HEK293 (cell line): ENCODE data around the gene AGK.

Experiments used
- CTCF ChIA-PET: fragments of 350-600 bp; formaldehyde crosslinking; extraction: SDS; loops from one replicate; lab custom pipeline; 2021; ENCODE audit warnings: antibody characterized with exemption; lab: Yijun Ruan, JAX
- POLR2A ChIA-PET: fragments of 300-600 bp; formaldehyde crosslinking; extraction: SDS; loops from one replicate; lab custom pipeline; 2020; ENCODE audit warnings: antibody characterized with exemption, inconsistent platforms; lab: Yijun Ruan, JAX
- H3K27ac ChIP-seq: fragments of 200-500 bp; sonication (Bioruptor generic); 2 replicates; pipeline ENCODE4 v1.5.1; 2014; ENCODE audit warnings: low read depth, low read length, control low read depth, inconsistent platforms; ENCODE audit errors: extremely low read depth
- H3K36me3 ChIP-seq, 2 experiments: fragments of 200-500 bp in 1 of 2; sonication (Bioruptor generic) in 1 of 2; 1 replicate in 1 of 2; 2 replicates in 1 of 2; pipeline ENCODE4 v1.5.1; 2014 to 2017; ENCODE audit warnings: inconsistent platforms in 2 of 2, low read length in 2 of 2; ENCODE audit not compliant: control insufficient read depth in 2 of 2, insufficient read depth in 1 of 2
- H3K4me1 ChIP-seq: fragments of 200-500 bp; sonication (Bioruptor generic); 2 replicates; pipeline ENCODE4 v1.5.1; 2014; ENCODE audit warnings: mild to moderate bottlenecking, low read length, inconsistent platforms; ENCODE audit not compliant: control insufficient read depth, insufficient read depth
- H3K4me3 ChIP-seq: 2 replicates; pipeline ENCODE4 v1.5.1; 2011; ENCODE audit warnings: low read depth, mild to moderate bottlenecking, control low read depth, low read length, moderate library complexity
- H3K9me3 ChIP-seq: fragments of 200-500 bp; sonication (Bioruptor generic); 2 replicates; pipeline ENCODE4 v1.5.1; 2014; ENCODE audit warnings: low read depth, low read length, inconsistent platforms; ENCODE audit not compliant: control insufficient read depth, insufficient read depth
- GLIS1 ChIP-seq: fragments of 450-650 bp; formaldehyde crosslinking; IDR thresholded peaks from 2 replicates; pipeline ENCODE4 v1.5.1; 2016; ENCODE audit warnings: missing biosample characterization, missing genetic modification characterization
- HOXC10 ChIP-seq: sonication (generic); formaldehyde crosslinking; IDR thresholded peaks from 2 replicates; pipeline ENCODE4 v1.8.1; 2023; ENCODE audit warnings: mild to moderate bottlenecking, missing genetic modification reagents
- KLF8 ChIP-seq: fragments of 450-650 bp; formaldehyde crosslinking; IDR thresholded peaks from 2 replicates; pipeline ENCODE4 v1.5.1; 2016; ENCODE audit warnings: missing biosample characterization, missing genetic modification characterization
- OSR2 ChIP-seq: fragments of 450-650 bp; formaldehyde crosslinking; IDR thresholded peaks from 2 replicates; pipeline ENCODE4 v1.5.1; 2016; ENCODE audit warnings: missing biosample characterization, missing genetic modification characterization
- WT1 ChIP-seq: fragments of 450-650 bp; formaldehyde crosslinking; IDR thresholded peaks from 2 replicates; pipeline ENCODE4 v1.5.1; 2016; ENCODE audit warnings: missing biosample characterization, missing genetic modification characterization
- ZBTB26 ChIP-seq: fragments of 450-650 bp; formaldehyde crosslinking; optimal IDR thresholded peaks from 2 replicates; pipeline ENCODE3; 2016; ENCODE audit warnings: missing biosample characterization, mild to moderate bottlenecking, missing genetic modification characterization
- ZBTB8A ChIP-seq: fragments of 450-650 bp; formaldehyde crosslinking; IDR thresholded peaks from 2 replicates; pipeline ENCODE4 v1.5.1; 2016; ENCODE audit warnings: missing biosample characterization, missing genetic modification characterization
- ZNF121 ChIP-seq: fragments of 450-650 bp; formaldehyde crosslinking; IDR thresholded peaks from 2 replicates; pipeline ENCODE4 v1.5.1; 2016; ENCODE audit warnings: missing biosample characterization, missing genetic modification characterization
- ZNF184 ChIP-seq: fragments of 450-650 bp; IDR thresholded peaks from 2 replicates; pipeline ENCODE4 v1.5.1; 2018; ENCODE audit warnings: missing biosample characterization, mild to moderate bottlenecking, missing genetic modification characterization
- ZNF274 ChIP-seq, 2 experiments: fragments of 200-500 bp in 1 of 2; fragments of 450-650 bp in 1 of 2; sonication (Bioruptor generic) in 1 of 2; formaldehyde crosslinking in 1 of 2; IDR thresholded peaks; 2 replicates each; pipeline versions ENCODE4 v1.5.1 to v1.6.1; 2014 to 2016; ENCODE audit warnings: borderline replicate concordance in 1 of 2, inconsistent platforms in 1 of 2, low read length in 1 of 2, missing biosample characterization in 1 of 2, missing genetic modification characterization in 1 of 2
- ZNF341 ChIP-seq: fragments of 450-650 bp; formaldehyde crosslinking; IDR thresholded peaks from 2 replicates; pipeline ENCODE4; 2016; ENCODE audit warnings: low read depth, missing biosample characterization, missing genetic modification characterization
- ZNF544 ChIP-seq: fragments of 450-650 bp; formaldehyde crosslinking; IDR thresholded peaks from 2 replicates; pipeline ENCODE4 v1.5.0; 2017; ENCODE audit warnings: missing biosample characterization, missing genetic modification characterization
- ZNF548 ChIP-seq: fragments of 450-650 bp; formaldehyde crosslinking; IDR thresholded peaks from 2 replicates; pipeline ENCODE4 v1.5.1; 2016; ENCODE audit warnings: missing biosample characterization, missing genetic modification characterization
- ZNF596 ChIP-seq: fragments of 450-650 bp; IDR thresholded peaks from 2 replicates; pipeline ENCODE4 v1.5.0; 2018; ENCODE audit warnings: missing biosample characterization, mild to moderate bottlenecking, missing genetic modification characterization, moderate library complexity
- ZNF621 ChIP-seq: fragments of 450-650 bp; formaldehyde crosslinking; IDR thresholded peaks from 2 replicates; pipeline ENCODE4 v1.5.1; 2017; ENCODE audit warnings: missing biosample characterization, missing genetic modification characterization
- ZNF664 ChIP-seq: fragments of 450-650 bp; formaldehyde crosslinking; IDR thresholded peaks from 2 replicates; pipeline ENCODE4 v1.5.1; 2016; ENCODE audit warnings: missing biosample characterization, missing genetic modification characterization
- ZNF707 ChIP-seq: fragments of 450-650 bp; formaldehyde crosslinking; IDR thresholded peaks from 2 replicates; pipeline ENCODE4 v1.5.1; 2016; ENCODE audit warnings: missing biosample characterization, missing genetic modification characterization
- ZNF792 ChIP-seq: fragments of 450-650 bp; formaldehyde crosslinking; IDR thresholded peaks from 2 replicates; pipeline ENCODE4 v1.5.1; 2016; ENCODE audit warnings: missing biosample characterization, missing genetic modification characterization
- ZNF843 ChIP-seq: fragments of 450-650 bp; formaldehyde crosslinking; IDR thresholded peaks from 2 replicates; pipeline ENCODE4 v1.5.1; 2016; ENCODE audit warnings: missing biosample characterization, missing genetic modification characterization
- TF ChIP-seq, protein P1 (sequence below): fragments of 450-650 bp; formaldehyde crosslinking; IDR thresholded peaks from 2 replicates; pipeline ENCODE4 v1.5.1; 2016; ENCODE audit warnings: missing biosample characterization, missing genetic modification characterization
- TF ChIP-seq, protein P2 (sequence below): fragments of 450-650 bp; formaldehyde crosslinking; IDR thresholded peaks from 2 replicates; pipeline ENCODE4 v1.5.1; 2016; ENCODE audit warnings: missing biosample characterization, missing genetic modification characterization, borderline replicate concordance
- TF ChIP-seq, protein P3 (sequence below): fragments of 450-650 bp; formaldehyde crosslinking; IDR thresholded peaks from 2 replicates; pipeline ENCODE4 v1.5.1; 2016; ENCODE audit warnings: missing biosample characterization, missing genetic modification characterization
- TF ChIP-seq, protein P4 (sequence below): fragments of 450-650 bp; formaldehyde crosslinking; IDR thresholded peaks from 2 replicates; pipeline ENCODE4 v1.5.1; 2017; ENCODE audit warnings: missing biosample characterization, missing genetic modification characterization

AGK gene

DNA sequence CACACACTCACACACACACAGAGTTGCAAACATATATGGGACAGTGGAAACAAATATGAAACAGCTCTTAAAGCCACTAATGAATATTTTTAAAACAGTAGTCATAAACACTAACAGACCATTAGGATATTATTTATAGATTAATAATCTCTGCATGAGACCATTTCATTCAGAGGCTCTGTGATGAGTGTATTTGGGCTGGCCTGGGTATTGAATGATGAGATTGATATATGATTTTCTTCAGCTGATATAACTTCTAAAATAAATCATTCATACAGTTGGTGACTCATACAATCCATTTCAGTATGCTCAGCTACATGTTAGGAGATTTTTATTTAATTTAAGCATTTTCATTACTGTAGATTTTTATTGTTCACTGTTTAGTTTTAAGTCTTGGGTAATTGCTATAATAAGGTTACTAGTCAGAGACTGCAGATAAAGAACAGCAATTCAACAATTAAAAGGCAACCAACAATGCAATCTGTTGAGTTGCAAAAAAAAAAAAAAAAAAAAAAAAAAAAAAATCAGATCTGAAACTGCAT lies 25.2 kb upstream of the AGK start (continued):
- TF ChIP-seq, protein P1, sequence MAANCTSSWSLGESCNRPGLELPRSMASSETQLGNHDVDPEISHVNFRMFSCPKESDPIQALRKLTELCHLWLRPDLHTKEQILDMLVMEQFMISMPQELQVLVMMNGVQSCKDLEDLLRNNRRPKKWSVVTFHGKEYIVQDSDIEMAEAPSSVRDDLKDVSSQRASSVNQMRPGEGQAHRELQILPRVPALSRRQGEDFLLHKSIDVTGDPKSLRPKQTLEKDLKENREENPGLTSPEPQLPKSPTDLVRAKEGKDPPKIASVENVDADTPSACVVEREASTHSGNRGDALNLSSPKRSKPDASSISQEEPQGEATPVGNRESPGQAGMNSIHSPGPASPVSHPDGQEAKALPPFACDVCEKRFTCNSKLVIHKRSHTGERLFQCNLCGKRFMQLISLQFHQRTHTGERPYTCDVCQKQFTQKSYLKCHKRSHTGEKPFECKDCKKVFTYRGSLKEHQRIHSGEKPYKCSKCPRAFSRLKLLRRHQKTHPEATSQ (tag by site-specific recombination): no peak
- no peak for TF ChIP-seq HOXC10 (CRISPR knock-in tag)
- TF ChIP-seq ZNF707 (tag by site-specific recombination): no peak
- no peak for TF ChIP-seq ZNF596 (tag by site-specific recombination)
- TF ChIP-seq ZNF664 (tag by site-specific recombination): no peak
- TF ChIP-seq ZNF544 (tag by site-specific recombination): no peak

DNA sequence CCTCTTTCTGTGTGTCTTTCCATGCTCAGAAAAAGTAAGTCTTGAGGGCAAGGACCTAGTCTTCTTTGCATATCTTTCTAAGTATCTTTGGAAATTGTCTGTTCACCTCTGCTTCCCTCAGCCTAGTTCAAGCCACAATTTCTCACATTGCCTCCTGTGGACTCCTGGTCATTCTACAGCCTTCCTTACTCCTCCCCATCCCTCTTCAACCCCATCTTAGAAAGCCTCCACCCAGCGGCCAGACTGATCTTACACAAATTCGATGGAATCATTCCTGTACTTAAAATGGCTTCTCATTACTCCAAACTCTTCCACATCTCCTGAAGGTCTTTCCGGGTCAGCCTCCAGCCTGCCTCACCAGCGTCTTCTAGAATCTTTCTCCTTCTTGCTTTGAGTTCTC lies 24.1 kb upstream of the AGK start:
- ChIA-PET CTCF (no interaction called here), POLR2A (interaction anchor here (0.7 kb wide), 1 partner anchor 46 kb away, joined by 3 read pairs; no protein-coding TSS in a partner anchor)
- H3K9me3 ChIP-seq: no peaks in the 10 kb centered on the region
- no peak overlapping the region for H3K27ac ChIP-seq
- no peak overlapping the region for H3K4me3 ChIP-seq
- no peaks in the 10 kb centered on the region for H3K4me1 ChIP-seq
- H3K36me3 ChIP-seq: no peaks in the 10 kb centered on the region
- TF ChIP-seq ZNF184 (no peak), ZNF843 (tag by site-specific recombination) (no peak), ZBTB8A (no peak), GLIS1 (tag by site-specific recombination) (no peak), ZNF621 (tag by site-specific recombination) (no peak), ZBTB26 (tag by site-specific recombination) (no peak), ZNF792 (tag by site-specific recombination) (no peak), ZNF274 (IDR thresholded peaks at IDR 0.05; ENCODE audit: low read length) (no peak), ZNF274 (tag by site-specific recombination; IDR thresholded peaks at IDR 0.05; ENCODE audit: borderline replicate concordance) (no peak), ZNF341 (tag by site-specific recombination) (no peak), ZNF548 (tag by site-specific recombination) (no peak), WT1 (tag by site-specific recombination) (no peak), OSR2 (tag by site-specific recombination) (no peak), KLF8 (tag by site-specific recombination) (no peak), ZNF121 (tag by site-specific recombination) (no peak)
- TF ChIP-seq, protein P2, sequence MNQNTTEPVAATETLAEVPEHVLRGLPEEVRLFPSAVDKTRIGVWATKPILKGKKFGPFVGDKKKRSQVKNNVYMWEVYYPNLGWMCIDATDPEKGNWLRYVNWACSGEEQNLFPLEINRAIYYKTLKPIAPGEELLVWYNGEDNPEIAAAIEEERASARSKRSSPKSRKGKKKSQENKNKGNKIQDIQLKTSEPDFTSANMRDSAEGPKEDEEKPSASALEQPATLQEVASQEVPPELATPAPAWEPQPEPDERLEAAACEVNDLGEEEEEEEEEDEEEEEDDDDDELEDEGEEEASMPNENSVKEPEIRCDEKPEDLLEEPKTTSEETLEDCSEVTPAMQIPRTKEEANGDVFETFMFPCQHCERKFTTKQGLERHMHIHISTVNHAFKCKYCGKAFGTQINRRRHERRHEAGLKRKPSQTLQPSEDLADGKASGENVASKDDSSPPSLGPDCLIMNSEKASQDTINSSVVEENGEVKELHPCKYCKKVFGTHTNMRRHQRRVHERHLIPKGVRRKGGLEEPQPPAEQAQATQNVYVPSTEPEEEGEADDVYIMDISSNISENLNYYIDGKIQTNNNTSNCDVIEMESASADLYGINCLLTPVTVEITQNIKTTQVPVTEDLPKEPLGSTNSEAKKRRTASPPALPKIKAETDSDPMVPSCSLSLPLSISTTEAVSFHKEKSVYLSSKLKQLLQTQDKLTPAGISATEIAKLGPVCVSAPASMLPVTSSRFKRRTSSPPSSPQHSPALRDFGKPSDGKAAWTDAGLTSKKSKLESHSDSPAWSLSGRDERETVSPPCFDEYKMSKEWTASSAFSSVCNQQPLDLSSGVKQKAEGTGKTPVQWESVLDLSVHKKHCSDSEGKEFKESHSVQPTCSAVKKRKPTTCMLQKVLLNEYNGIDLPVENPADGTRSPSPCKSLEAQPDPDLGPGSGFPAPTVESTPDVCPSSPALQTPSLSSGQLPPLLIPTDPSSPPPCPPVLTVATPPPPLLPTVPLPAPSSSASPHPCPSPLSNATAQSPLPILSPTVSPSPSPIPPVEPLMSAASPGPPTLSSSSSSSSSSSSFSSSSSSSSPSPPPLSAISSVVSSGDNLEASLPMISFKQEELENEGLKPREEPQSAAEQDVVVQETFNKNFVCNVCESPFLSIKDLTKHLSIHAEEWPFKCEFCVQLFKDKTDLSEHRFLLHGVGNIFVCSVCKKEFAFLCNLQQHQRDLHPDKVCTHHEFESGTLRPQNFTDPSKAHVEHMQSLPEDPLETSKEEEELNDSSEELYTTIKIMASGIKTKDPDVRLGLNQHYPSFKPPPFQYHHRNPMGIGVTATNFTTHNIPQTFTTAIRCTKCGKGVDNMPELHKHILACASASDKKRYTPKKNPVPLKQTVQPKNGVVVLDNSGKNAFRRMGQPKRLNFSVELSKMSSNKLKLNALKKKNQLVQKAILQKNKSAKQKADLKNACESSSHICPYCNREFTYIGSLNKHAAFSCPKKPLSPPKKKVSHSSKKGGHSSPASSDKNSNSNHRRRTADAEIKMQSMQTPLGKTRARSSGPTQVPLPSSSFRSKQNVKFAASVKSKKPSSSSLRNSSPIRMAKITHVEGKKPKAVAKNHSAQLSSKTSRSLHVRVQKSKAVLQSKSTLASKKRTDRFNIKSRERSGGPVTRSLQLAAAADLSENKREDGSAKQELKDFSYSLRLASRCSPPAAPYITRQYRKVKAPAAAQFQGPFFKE: no peak
- TF ChIP-seq, protein P3, sequence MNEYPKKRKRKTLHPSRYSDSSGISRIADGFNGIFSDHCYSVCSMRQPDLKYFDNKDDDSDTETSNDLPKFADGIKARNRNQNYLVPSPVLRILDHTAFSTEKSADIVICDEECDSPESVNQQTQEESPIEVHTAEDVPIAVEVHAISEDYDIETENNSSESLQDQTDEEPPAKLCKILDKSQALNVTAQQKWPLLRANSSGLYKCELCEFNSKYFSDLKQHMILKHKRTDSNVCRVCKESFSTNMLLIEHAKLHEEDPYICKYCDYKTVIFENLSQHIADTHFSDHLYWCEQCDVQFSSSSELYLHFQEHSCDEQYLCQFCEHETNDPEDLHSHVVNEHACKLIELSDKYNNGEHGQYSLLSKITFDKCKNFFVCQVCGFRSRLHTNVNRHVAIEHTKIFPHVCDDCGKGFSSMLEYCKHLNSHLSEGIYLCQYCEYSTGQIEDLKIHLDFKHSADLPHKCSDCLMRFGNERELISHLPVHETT (tag by site-specific recombination): no peak
- TF ChIP-seq, protein P4, sequence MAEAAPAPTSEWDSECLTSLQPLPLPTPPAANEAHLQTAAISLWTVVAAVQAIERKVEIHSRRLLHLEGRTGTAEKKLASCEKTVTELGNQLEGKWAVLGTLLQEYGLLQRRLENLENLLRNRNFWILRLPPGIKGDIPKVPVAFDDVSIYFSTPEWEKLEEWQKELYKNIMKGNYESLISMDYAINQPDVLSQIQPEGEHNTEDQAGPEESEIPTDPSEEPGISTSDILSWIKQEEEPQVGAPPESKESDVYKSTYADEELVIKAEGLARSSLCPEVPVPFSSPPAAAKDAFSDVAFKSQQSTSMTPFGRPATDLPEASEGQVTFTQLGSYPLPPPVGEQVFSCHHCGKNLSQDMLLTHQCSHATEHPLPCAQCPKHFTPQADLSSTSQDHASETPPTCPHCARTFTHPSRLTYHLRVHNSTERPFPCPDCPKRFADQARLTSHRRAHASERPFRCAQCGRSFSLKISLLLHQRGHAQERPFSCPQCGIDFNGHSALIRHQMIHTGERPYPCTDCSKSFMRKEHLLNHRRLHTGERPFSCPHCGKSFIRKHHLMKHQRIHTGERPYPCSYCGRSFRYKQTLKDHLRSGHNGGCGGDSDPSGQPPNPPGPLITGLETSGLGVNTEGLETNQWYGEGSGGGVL (tag by site-specific recombination): no peak
